K562 (cell line): ENCODE measurements around the gene UBAP1L. TPM values are rescaled to one million over a fixed set of nuclear protein-coding genes. Genes with fewer than 3 reads are reported as not detected.

ENCODE experiments used
- BMI1 ChIP-seq: fragments of 150-350 bp; IDR thresholded peaks from 2 replicates; pipeline ENCODE4 v1.6.1; 2014; ENCODE audit warnings: low read length
- BRD9 ChIP-seq: fragments of 450-650 bp; IDR thresholded peaks from 2 replicates; pipeline ENCODE4 v1.6.1; 2018; ENCODE audit warnings: low read depth; ENCODE audit not compliant: partially characterized antibody
- C11orf30 ChIP-seq: fragments of 450-650 bp; IDR thresholded peaks from 2 replicates; pipeline ENCODE4 v1.6.1; 2016; ENCODE audit warnings: low read depth, mild to moderate bottlenecking
- CBFB ChIP-seq: sonication (generic); formaldehyde crosslinking; IDR thresholded peaks from 2 replicates; pipeline ENCODE4 v1.4.0; 2020; ENCODE audit warnings: mild to moderate bottlenecking, missing genetic modification reagents
- CCAR2 ChIP-seq: fragments of 200-400 bp; formaldehyde crosslinking; IDR thresholded peaks from 2 replicates; pipeline ENCODE4 v1.6.1; 2017; ENCODE audit warnings: mild to moderate bottlenecking, low read depth, low read length
- EHMT2 ChIP-seq: fragments of 450-650 bp; IDR thresholded peaks from 2 replicates; pipeline ENCODE4 v1.6.1; 2018; ENCODE audit warnings: antibody characterized with exemption
- ELF4 ChIP-seq: fragments of 450-650 bp; formaldehyde crosslinking; IDR thresholded peaks from 2 replicates; pipeline ENCODE4 v1.4.0; 2022; ENCODE audit warnings: missing genetic modification characterization
- ESRRA ChIP-seq: fragments of 450-650 bp; IDR thresholded peaks from 2 replicates; pipeline ENCODE4 v1.6.1; 2014; ENCODE audit warnings: low read depth, mild to moderate bottlenecking, moderate library complexity, borderline replicate concordance
- ETS1 ChIP-seq: conservative IDR thresholded peaks from 2 replicates; pipeline ENCODE4 v1.6.1; 2011; ENCODE audit warnings: low read depth, mild to moderate bottlenecking, low read length; ENCODE audit not compliant: control insufficient read depth
- GTF2E2 ChIP-seq: fragments of 200-800 bp; sonication (Bioruptor generic); IDR thresholded peaks from 2 replicates; pipeline ENCODE4 v1.6.1; 2016; ENCODE audit warnings: missing genetic modification characterization, missing compliant biosample characterization
- HMBOX1 ChIP-seq: sonication (generic); IDR thresholded peaks from 2 replicates; pipeline ENCODE4 v1.6.1; 2016
- KLF10 ChIP-seq: fragments of 250-450 bp; sonication (Bioruptor Pico); IDR thresholded peaks from 2 replicates; pipeline ENCODE4 v1.6.1; 2021; ENCODE audit warnings: matching md5 sums
- MCM2 ChIP-seq: fragments of 450-650 bp; IDR thresholded peaks from 2 replicates; pipeline ENCODE4 v1.6.1; 2017; ENCODE audit warnings: low read depth, mild to moderate bottlenecking
- MTA3 ChIP-seq: fragments of 450-650 bp; formaldehyde crosslinking; IDR thresholded peaks from 2 replicates; pipeline ENCODE4 v1.6.1; 2017; ENCODE audit warnings: mild to moderate bottlenecking, borderline replicate concordance
- NFE2 ChIP-seq: IDR thresholded peaks from 2 replicates; pipeline ENCODE4 v1.6.1; 2014; ENCODE audit warnings: antibody characterized with exemption, low read depth
- PHB ChIP-seq: fragments of 250-450 bp; sonication (Bioruptor Pico); IDR thresholded peaks from 2 replicates; pipeline ENCODE4 v1.5.0; 2021
- PML ChIP-seq: IDR thresholded peaks from 2 replicates; pipeline ENCODE4 v1.6.1; 2012; ENCODE audit warnings: low read length, inconsistent platforms
- POLR2AphosphoS5 ChIP-seq: IDR thresholded peaks from 2 replicates; pipeline ENCODE4 v1.6.1; 2011; ENCODE audit warnings: mild to moderate bottlenecking, low read depth, low read length, moderate library complexity; ENCODE audit not compliant: control insufficient read depth, insufficient read depth
- RBM15 ChIP-seq: fragments of 200-400 bp; formaldehyde crosslinking; IDR thresholded peaks from 2 replicates; pipeline ENCODE4 v1.6.1; 2018; ENCODE audit warnings: mild to moderate bottlenecking, low read length, moderate library complexity; ENCODE audit not compliant: insufficient read depth
- RBM17 ChIP-seq: fragments of 200-400 bp; formaldehyde crosslinking; IDR thresholded peaks from 2 replicates; pipeline ENCODE4 v1.6.1; 2017; ENCODE audit warnings: low read depth, mild to moderate bottlenecking, low read length, borderline replicate concordance
- RFX1 ChIP-seq: fragments of 450-650 bp; IDR thresholded peaks from 2 replicates; pipeline ENCODE4 v1.6.1; 2016; ENCODE audit warnings: mild to moderate bottlenecking, moderate library complexity
- SETDB1 ChIP-seq: IDR thresholded peaks from one replicate; pipeline ENCODE4 v1.6.1; 2012; ENCODE audit warnings: low read length, control low read depth, inconsistent platforms
- SRSF3 ChIP-seq: fragments of 200-400 bp; formaldehyde crosslinking; IDR thresholded peaks from 2 replicates; pipeline ENCODE4 v1.6.1; 2016; ENCODE audit warnings: mild to moderate bottlenecking, low read length, moderate library complexity; ENCODE audit not compliant: insufficient read depth
- TAF7 ChIP-seq: fragments of 450-650 bp; IDR thresholded peaks from 2 replicates; pipeline ENCODE4 v1.6.1; 2016; ENCODE audit warnings: missing genetic modification characterization, missing compliant biosample characterization
- TBL1XR1 ChIP-seq, 2 experiments: IDR thresholded peaks; 2 replicates each; pipeline ENCODE4 v1.6.1; 2012; ENCODE audit warnings: improper control_type of control experiment in 2 of 2, low read length in 2 of 2, mild to moderate bottlenecking in 1 of 2
- TCF3 ChIP-seq: sonication (generic); formaldehyde crosslinking; IDR thresholded peaks from 2 replicates; pipeline ENCODE4 v1.4.0; 2020; ENCODE audit warnings: mild to moderate bottlenecking, missing genetic modification reagents
- ZFPM2 ChIP-seq: fragments of 250-450 bp; sonication (Bioruptor Pico); IDR thresholded peaks from 2 replicates; pipeline ENCODE4 v1.5.1; 2022; ENCODE audit warnings: mild to moderate bottlenecking
- ZFX ChIP-seq: sonication (generic); formaldehyde crosslinking; IDR thresholded peaks from 2 replicates; pipeline ENCODE4 v1.8.0; 2022; ENCODE audit warnings: mild to moderate bottlenecking, missing genetic modification reagents, moderate library complexity
- ZNF24 ChIP-seq: fragments of 450-650 bp; IDR thresholded peaks from 2 replicates; pipeline ENCODE4 v1.6.1; 2016
- ZNF668 ChIP-seq: fragments of 250-450 bp; sonication (Bioruptor Pico); IDR thresholded peaks from 2 replicates; pipeline ENCODE4 v1.8.0; 2022; ENCODE audit warnings: mild to moderate bottlenecking, inconsistent platforms
- polyA plus RNA-seq, 8 experiments: library from polyadenylated mRNA; depleted of rRNA in 4 of 8; stranded (reverse) in 5 of 8; unstranded in 3 of 8; fragments of >200 nt; fragmentation: Nextera tagmentation in 2 of 8; fragmentation: Illumina TruSeq in 1 of 8; extraction: Ambion mirVana in 2 of 8; extraction: Trizol in 1 of 8; gene quantifications; 2 replicates each; pipeline versions ENCODE4 v1.2.1 to v1.2.3, GENCODE V29; 2011 to 2014; ENCODE audit warnings: inconsistent platforms in 1 of 8, missing spikeins in 1 of 8
- total RNA-seq, 7 experiments: library from RNA; depleted of rRNA in 6 of 7; stranded (reverse); fragments of >200 nt in 6 of 7; fragmentation: Illumina TruSeq in 2 of 7; extraction: Trizol in 2 of 7; gene quantifications; 2 replicates each; pipeline versions ENCODE4 v1.2.1 to v1.2.3, GENCODE V29; 2011 to 2021; ENCODE audit warnings: low replicate concordance in 1 of 7

The UBAP1L gene
- total and polyA plus RNA-seq, 9 of the 15 experiments (the other 6 are each of a cell fraction or from before 2014, with no cell fraction given) = 0.16 to 0.71 (median 0.41) TPM; not detected in 2

GRCh38 chr15:65133548-65134200 lies 18.7 kb upstream of the UBAP1L start, which contains the start of gene PDCD7 (continued):
- TF ChIP-seq ETS1 (peak; percentile 71; the same call in 1 of the 2 replicates), ZFX (CRISPR knock-in tag) (peak; percentile 63; the same call in 1 of the 2 replicates), ZNF24 (peak; percentile 84), ZFPM2 (CRISPR knock-in tag) (no peak), C11orf30 (peak; percentile 96), RFX1 (no peak), TAF7 (peak; percentile 43), PHB (CRISPR knock-in tag) (no peak), PML (peak; percentile 68; the same call in 1 of the 2 replicates), MCM2 (no peak), CBFB (no peak), ELF4 (CRISPR knock-in tag) (0 out of 2 replicates have a peak, but pooled peaks have one; percentile 64), CCAR2 (no peak), RBM17 (no peak), ESRRA (peak; percentile 52; the same call in 1 of the 2 replicates), EHMT2 (0 out of 2 replicates have a peak, but pooled peaks have one; percentile 30), NFE2 (no peak), TCF3 (CRISPR knock-in tag) (peak; percentile 25; the same call in 1 of the 2 replicates), GTF2E2 (tag) (peak; percentile 81), BMI1 (no peak), SETDB1 (no peak), MTA3 (peak; percentile 56; the same call in 1 of the 2 replicates), KLF10 (CRISPR knock-in tag) (no peak), SRSF3 (no peak), ZNF668 (CRISPR knock-in tag) (no peak), TBL1XR1 (IDR thresholded peaks at IDR 0.05; ENCODE audit: low read length in 2 of 2) (peak in 1 of 2 experiments; percentile 87; a peak in 2 of 4 replicates), POLR2AphosphoS5 (peak; percentile 88), HMBOX1 (no peak), RBM15 (no peak), BRD9 (no peak)
